Smooth muscle cell (in vitro differentiated cells): ENCODE results near the gene MGRN1. TPM values are rescaled to one million over a fixed set of nuclear protein-coding genes. Genes with fewer than 3 reads are reported as not detected.

Source experiments
- DNase-seq: peaks from one replicate; lab custom pipeline; 2025; ENCODE audit not compliant: unreplicated experiment; lab: John Stamatoyannopoulos, UW
- H2AFZ ChIP-seq: fragments of 200-600 bp; sonication (generic); 2 replicates; pipeline ENCODE4 v1.6.0; 2016; ENCODE audit warnings: antibody characterized with exemption, low read depth, mild to moderate bottlenecking
- H3F3A ChIP-seq: fragments of 200-600 bp; sonication (generic); 2 replicates; pipeline ENCODE4 v1.6.0; 2017; ENCODE audit warnings: antibody characterized with exemption, low read depth
- H3K27ac ChIP-seq: fragments of 200-600 bp; sonication (generic); 2 replicates; pipeline ENCODE4 v1.5.1; 2016; ENCODE audit warnings: low read depth, mild to moderate bottlenecking
- H3K27me3 ChIP-seq: fragments of 200-600 bp; sonication (generic); 2 replicates; pipeline ENCODE4 v1.6.1; 2016; ENCODE audit warnings: low read depth, mild to moderate bottlenecking
- H3K36me3 ChIP-seq: fragments of 200-600 bp; sonication (generic); 2 replicates; pipeline ENCODE4 v1.5.1; 2016; ENCODE audit warnings: low read depth
- H3K4me1 ChIP-seq: fragments of 200-600 bp; sonication (generic); 2 replicates; pipeline ENCODE4 v1.5.1; 2016; ENCODE audit warnings: low read depth
- H3K4me2 ChIP-seq: fragments of 200-600 bp; sonication (generic); 2 replicates; pipeline ENCODE4 v1.6.0; 2016; ENCODE audit warnings: mild to moderate bottlenecking
- H3K4me3 ChIP-seq: fragments of 200-600 bp; sonication (generic); 2 replicates; pipeline ENCODE4 v1.5.1; 2016; ENCODE audit warnings: mild to moderate bottlenecking
- H3K79me2 ChIP-seq: fragments of 200-600 bp; sonication (generic); 2 replicates; pipeline ENCODE4 v1.6.0; 2016; ENCODE audit warnings: low read depth, mild to moderate bottlenecking
- H3K9ac ChIP-seq: fragments of 200-600 bp; sonication (generic); 2 replicates; pipeline ENCODE4 v1.6.0; 2016; ENCODE audit warnings: low read depth
- H3K9me3 ChIP-seq: fragments of 200-600 bp; sonication (generic); replicated peaks from 2 replicates; pipeline ENCODE4 v1.5.1; 2016; ENCODE audit warnings: low read depth
- H4K20me1 ChIP-seq: fragments of 200-600 bp; sonication (generic); 2 replicates; pipeline ENCODE4 v1.6.0; 2016; ENCODE audit warnings: low read depth
- CTCF ChIP-seq: fragments of 200-600 bp; sonication (generic); IDR thresholded peaks from 2 replicates; pipeline ENCODE4 v1.5.1; 2017; ENCODE audit warnings: borderline replicate concordance, mild to moderate bottlenecking, antibody characterized with exemption; ENCODE audit not compliant: insufficient read depth, poor library complexity, severe bottlenecking
- WGBS: methylation state at CpG from one replicate; pipeline ENCODE4 v1.1.7; 2016; ENCODE audit warnings: low lambda C conversion rate; 5-methylcytosine and 5-hydroxymethylcytosine counted together
- polyA plus RNA-seq: library from polyadenylated mRNA; unstranded; fragments of >200 nt; fragmentation: Nextera tagmentation; extraction: Ambion mirVana; gene quantifications from 2 replicates; pipeline ENCODE4 v1.2.1, GENCODE V29; 2016
- total RNA-seq: library from RNA; depleted of rRNA; stranded (reverse); fragments of >200 nt; gene quantifications from 2 replicates; pipeline ENCODE4 v1.2.3, GENCODE V29; 2014

MGRN1 gene
- total and polyA plus RNA-seq, 2 experiments from 2014 or later, result 22.0 to 23.2 TPM

- Histone ChIP-seq H3F3A (no peaks in the 10 kb centered on the region), H4K20me1 (peaks cover 7% of the 10 kb centered on the region), H2AFZ (no peak overlapping the region), H3K9me3 (no peaks in the 10 kb centered on the region), H3K9ac (no peak overlapping the region), H3K27ac (no peak overlapping the region), H3K27me3 (no peaks in the 10 kb centered on the region), H3K4me3 (no peak overlapping the region), H3K4me2 (no peak overlapping the region), H3K4me1 (no peaks in the 10 kb centered on the region), H3K36me3 (no peaks in the 10 kb centered on the region), H3K79me2 (no peaks in the 10 kb centered on the region)
- 96% methylated on average over 8 of the region's 8 CpGs for WGBS
- TF ChIP-seq CTCF, result no peak
- DNase-seq, result no peak
Observed at GRCh38 chr16:4704491-4704890, 79.9 kb downstream of the MGRN1 start.

GRCh38 chr16:4704913-4705312, 80.3 kb downstream of the MGRN1 start:
- Histone ChIP-seq H3K9ac (no peak overlapping the region), H3K27ac (no peak overlapping the region), H3K4me3 (no peak overlapping the region), H3K9me3 (no peaks in the 10 kb centered on the region), H3K4me2 (no peak overlapping the region), H3K4me1 (no peaks in the 10 kb centered on the region), H3K36me3 (no peaks in the 10 kb centered on the region), H3K27me3 (no peaks in the 10 kb centered on the region), H3K79me2 (no peaks in the 10 kb centered on the region), H3F3A (no peaks in the 10 kb centered on the region), H4K20me1 (peaks cover 7% of the 10 kb centered on the region), H2AFZ (no peak overlapping the region)
- DNase-seq, result no peak
- no peak for TF ChIP-seq CTCF
- WGBS, result 96% methylated on average over 14 of the region's 14 CpGs

GRCh38 chr16:4706871-4707270, 82.2 kb downstream of the MGRN1 start:
- no peak for DNase-seq
- Histone ChIP-seq H2AFZ (no peak overlapping the region), H3K9me3 (no peaks in the 10 kb centered on the region)

More at GRCh38 chr16:4706871-4707270, 82.2 kb downstream of the MGRN1 start:
- 92% methylated on average over 7 of the region's 7 CpGs for WGBS
- TF ChIP-seq CTCF, result no peak
- Histone ChIP-seq H3K9ac (no peak overlapping the region), H3K27me3 (no peaks in the 10 kb centered on the region), H3K79me2 (no peaks in the 10 kb centered on the region), H3K4me2 (no peak overlapping the region), H3K36me3 (no peaks in the 10 kb centered on the region), H3K4me3 (no peak overlapping the region), H3F3A (no peaks in the 10 kb centered on the region), H4K20me1 (peaks cover 4% of the 10 kb centered on the region), H3K27ac (no peak overlapping the region), H3K4me1 (no peaks in the 10 kb centered on the region)
